Measurements from ENCODE around the gene DRD5.

Gene DRD5

GRCh38 chr4:9800848-9801247 lies 19.4 kb downstream of the DRD5 start:
- Histone ChIP-seq H3K4me3 (ENCODE audit: severe bottlenecking) (no peak overlapping the region), H3K4me1 (ENCODE audit: insufficient read depth, poor library complexity, severe bottlenecking) (no peaks in the 10 kb centered on the region), H3K9me3 (ENCODE audit: severe bottlenecking) (no peaks in the 10 kb centered on the region), H3K27ac (ENCODE audit: poor library complexity, severe bottlenecking) (no peak overlapping the region), H3K36me3 (ENCODE audit: low read depth) (no peaks in the 10 kb centered on the region), H3K27me3 (ENCODE audit: insufficient read depth, poor library complexity, severe bottlenecking) (no peaks in the 10 kb centered on the region)
- ATAC-seq (ENCODE audit: low read depth): no peak
- DNase-seq (ENCODE audit: low spot score): no peak
- TF ChIP-seq CTCF (IDR thresholded peaks at IDR 0.05; ENCODE audit: poor library complexity, severe bottlenecking): no peak

GRCh38 chr4:9804918-9805317 lies 23.5 kb downstream of the DRD5 start:
- no peak for TF ChIP-seq CTCF (IDR thresholded peaks at IDR 0.05; ENCODE audit: poor library complexity, severe bottlenecking)
- Histone ChIP-seq H3K36me3 (ENCODE audit: low read depth) (no peaks in the 10 kb centered on the region; the same call in 1 of the 2 replicates), H3K27ac (ENCODE audit: poor library complexity, severe bottlenecking) (no peak overlapping the region)

GRCh38 chr4:9808077-9808476 lies 26.6 kb downstream of the DRD5 start:
- no peak for DNase-seq (ENCODE audit: low spot score)
- no peak for ATAC-seq (ENCODE audit: low read depth)
- Histone ChIP-seq H3K36me3 (ENCODE audit: low read depth) (no peaks in the 10 kb centered on the region; the same call in 1 of the 2 replicates), H3K4me1 (ENCODE audit: insufficient read depth, poor library complexity, severe bottlenecking) (no peaks in the 10 kb centered on the region), H3K27me3 (ENCODE audit: insufficient read depth, poor library complexity, severe bottlenecking) (no peaks in the 10 kb centered on the region), H3K9me3 (ENCODE audit: severe bottlenecking) (no peaks in the 10 kb centered on the region), H3K27ac (ENCODE audit: poor library complexity, severe bottlenecking) (no peak overlapping the region), H3K4me3 (ENCODE audit: severe bottlenecking) (no peak overlapping the region)
- no peak for TF ChIP-seq CTCF (IDR thresholded peaks at IDR 0.05; ENCODE audit: poor library complexity, severe bottlenecking)

More at GRCh38 chr4:9804918-9805317, 23.5 kb downstream of the DRD5 start:
- no peaks in the 10 kb centered on the region for H3K9me3 ChIP-seq (ENCODE audit: severe bottlenecking)
- H3K4me3 ChIP-seq (ENCODE audit: severe bottlenecking): no peak overlapping the region
- no peaks in the 10 kb centered on the region for H3K27me3 ChIP-seq (ENCODE audit: insufficient read depth, poor library complexity, severe bottlenecking)
- ATAC-seq (ENCODE audit: low read depth) (peak; percentile 37; the same call in 2 of the 3 replicates), DNase-seq (ENCODE audit: low spot score) (no peak)
- no peaks in the 10 kb centered on the region for H3K4me1 ChIP-seq (ENCODE audit: insufficient read depth, poor library complexity, severe bottlenecking)

- Histone ChIP-seq H3K4me1 (ENCODE audit: insufficient read depth, poor library complexity, severe bottlenecking) (no peaks in the 10 kb centered on the region), H3K9me3 (ENCODE audit: severe bottlenecking) (no peaks in the 10 kb centered on the region), H3K36me3 (ENCODE audit: low read depth) (no peaks in the 10 kb centered on the region; the same call in 1 of the 2 replicates), H3K27ac (ENCODE audit: poor library complexity, severe bottlenecking) (no peak overlapping the region), H3K4me3 (ENCODE audit: severe bottlenecking) (no peak overlapping the region), H3K27me3 (ENCODE audit: insufficient read depth, poor library complexity, severe bottlenecking) (no peaks in the 10 kb centered on the region)
- no peak for TF ChIP-seq CTCF (IDR thresholded peaks at IDR 0.05; ENCODE audit: poor library complexity, severe bottlenecking)
- no peak for ATAC-seq (ENCODE audit: low read depth)
- DNase-seq (ENCODE audit: low spot score): no peak
These were observed 30.4 kb downstream of the DRD5 start for GRCh38 chr4:9811806-9812205.

- Histone ChIP-seq H3K4me3 (ENCODE audit: severe bottlenecking) (no peak overlapping the region), H3K4me1 (ENCODE audit: insufficient read depth, poor library complexity, severe bottlenecking) (no peaks in the 10 kb centered on the region), H3K9me3 (ENCODE audit: severe bottlenecking) (no peaks in the 10 kb centered on the region), H3K36me3 (ENCODE audit: low read depth) (no peaks in the 10 kb centered on the region; the same call in 1 of the 2 replicates), H3K27ac (ENCODE audit: poor library complexity, severe bottlenecking) (no peak overlapping the region), H3K27me3 (ENCODE audit: insufficient read depth, poor library complexity, severe bottlenecking) (no peaks in the 10 kb centered on the region)
- no peak for ATAC-seq (ENCODE audit: low read depth)
- TF ChIP-seq CTCF (IDR thresholded peaks at IDR 0.05; ENCODE audit: poor library complexity, severe bottlenecking): no peak
- no peak for DNase-seq (ENCODE audit: low spot score)
These were observed 31.3 kb downstream of the DRD5 start for GRCh38 chr4:9812501-9813340.

Data from RWPE2 (cell line).